WTC11 (cell line): ENCODE data around the gene DMAC1. TPM values are rescaled to one million over a fixed set of nuclear protein-coding genes. Genes with fewer than 3 reads are reported as not detected.

Experiments
- ATAC-seq: fragments of 200-7000 bp; cut with Tn5 transposase; 2 replicates; pipeline ENCODE4 v1.10.0; 2021; ENCODE audit warnings: mild to moderate bottlenecking, moderate library complexity
- CTCF ChIA-PET: fragments of 300-600 bp; sonication (Branson Sonifier 250); formaldehyde crosslinking; loops from one replicate; lab custom pipeline; 2021; ENCODE audit warnings: antibody characterized with exemption; lab: Charles Lee
- POLR2A ChIA-PET: fragments of 350-600 bp; sonication (Branson Sonifier 250); formaldehyde crosslinking; loops from one replicate; lab custom pipeline; 2021; ENCODE audit warnings: antibody characterized with exemption; lab: Charles Lee
- DNase-seq: peaks from one replicate; pipeline ENCODE4 v3.0.0; 2021; ENCODE audit warnings: low spot score
- H3K27ac Mint-ChIP-seq: 2 replicates; pipeline ENCODE4 v1.8.0; 2021; ENCODE audit warnings: mixed read lengths
- H3K27me3 Mint-ChIP-seq: 2 replicates; pipeline ENCODE4 v1.8.0; 2021; ENCODE audit warnings: low read depth, mild to moderate bottlenecking, moderate library complexity, mixed read lengths
- H3K36me3 Mint-ChIP-seq: 2 replicates; pipeline ENCODE4 v1.8.0; 2021; ENCODE audit warnings: mixed read lengths
- H3K4me1 Mint-ChIP-seq: 2 replicates; pipeline ENCODE4 v1.8.0; 2022; ENCODE audit warnings: mixed read lengths
- H3K4me3 Mint-ChIP-seq: 2 replicates; pipeline ENCODE4 v1.8.0; 2021; ENCODE audit warnings: mild to moderate bottlenecking, moderate library complexity, mixed read lengths
- H3K9me3 Mint-ChIP-seq: 2 replicates; pipeline ENCODE4 v1.8.0; 2021; ENCODE audit warnings: mixed read lengths
- AR ChIP-seq: fragments of 250-450 bp; sonication (Bioruptor Pico); IDR thresholded peaks from 2 replicates; pipeline ENCODE4 v1.9.0; 2021; ENCODE audit warnings: mild to moderate bottlenecking
- ARID4B ChIP-seq: sonication (generic); formaldehyde crosslinking; IDR thresholded peaks from 2 replicates; pipeline ENCODE4 v1.8.0; 2023; ENCODE audit warnings: missing genetic modification reagents, mild to moderate bottlenecking, borderline replicate concordance
- ATF1 ChIP-seq: sonication (generic); formaldehyde crosslinking; IDR thresholded peaks from 2 replicates; pipeline ENCODE4 v1.8.1; 2023; ENCODE audit warnings: mild to moderate bottlenecking, moderate library complexity, missing genetic modification reagents
- ATF2 ChIP-seq: sonication (generic); formaldehyde crosslinking; IDR thresholded peaks from 2 replicates; pipeline ENCODE4 v1.8.1; 2022; ENCODE audit warnings: low read depth, missing genetic modification reagents, borderline replicate concordance
- ATF3 ChIP-seq: sonication (generic); formaldehyde crosslinking; conservative IDR thresholded peaks from 2 replicates; pipeline ENCODE4 v1.8.1; 2022; ENCODE audit warnings: mild to moderate bottlenecking, missing genetic modification reagents
- ETV6 ChIP-seq: sonication (generic); formaldehyde crosslinking; IDR thresholded peaks from 2 replicates; pipeline ENCODE4 v1.8.1; 2022; ENCODE audit warnings: mild to moderate bottlenecking, missing genetic modification reagents
- FOXP1 ChIP-seq: sonication (generic); formaldehyde crosslinking; IDR thresholded peaks from 2 replicates; pipeline ENCODE4 v1.8.0; 2022; ENCODE audit warnings: missing genetic modification reagents, mild to moderate bottlenecking, moderate library complexity, borderline replicate concordance
- MYBL2 ChIP-seq: sonication (generic); formaldehyde crosslinking; IDR thresholded peaks from 2 replicates; pipeline ENCODE4 v1.8.1; 2023; ENCODE audit warnings: mild to moderate bottlenecking, moderate library complexity, missing genetic modification reagents
- NFE2L1 ChIP-seq: sonication (generic); formaldehyde crosslinking; IDR thresholded peaks from 2 replicates; pipeline ENCODE4 v1.8.1; 2023; ENCODE audit warnings: missing genetic modification reagents
- NFYB ChIP-seq: sonication (generic); formaldehyde crosslinking; conservative IDR thresholded peaks from 2 replicates; pipeline ENCODE4 v1.8.0; 2022; ENCODE audit warnings: low read depth, missing genetic modification reagents
- NR1H2 ChIP-seq: sonication (generic); formaldehyde crosslinking; IDR thresholded peaks from 2 replicates; pipeline ENCODE4 v1.9.0; 2021; ENCODE audit warnings: mild to moderate bottlenecking, moderate library complexity, missing genetic modification reagents
- RORB ChIP-seq: fragments of 250-450 bp; sonication (Bioruptor Pico); IDR thresholded peaks from 2 replicates; pipeline ENCODE4 v1.9.0; 2021; ENCODE audit warnings: mild to moderate bottlenecking
- ZNF219 ChIP-seq: sonication (generic); formaldehyde crosslinking; IDR thresholded peaks from 2 replicates; pipeline ENCODE4 v1.8.0; 2023; ENCODE audit warnings: missing genetic modification reagents, mild to moderate bottlenecking, borderline replicate concordance
- ZNF396 ChIP-seq: fragments of 250-450 bp; sonication (Bioruptor Pico); IDR thresholded peaks from 2 replicates; pipeline ENCODE4 v1.8.0; 2021; ENCODE audit warnings: mild to moderate bottlenecking, moderate library complexity, borderline replicate concordance
- total RNA-seq: library from RNA; stranded (reverse); gene quantifications from 3 replicates; pipeline ENCODE4 v1.2.3, GENCODE V29; 2021
- TF ChIP-seq, protein P1 (sequence below): sonication (generic); formaldehyde crosslinking; IDR thresholded peaks from 2 replicates; pipeline ENCODE4 v1.8.0; 2023; ENCODE audit warnings: mild to moderate bottlenecking, missing genetic modification reagents

Gene DMAC1
- total RNA-seq, 1 experiment from 2014 or later: 71.2 TPM

- TF ChIP-seq ARID4B (CRISPR knock-in tag) (no peak), ATF2 (CRISPR knock-in tag) (no peak), NFE2L1 (CRISPR knock-in tag) (no peak), ETV6 (CRISPR knock-in tag) (no peak), NR1H2 (CRISPR knock-in tag) (no peak), AR (CRISPR knock-in tag) (no peak), ZNF396 (CRISPR knock-in tag) (no peak), RORB (no peak)
Measured at GRCh38 chr9:7788772-7789171, 10.8 kb downstream of the DMAC1 start (continued).

- no peak for DNase-seq
- H3K27me3 Mint-ChIP-seq: no peaks in the 10 kb centered on the region
- H3K4me3 Mint-ChIP-seq: no peak overlapping the region
- ChIA-PET CTCF (no interaction called here), POLR2A (no interaction called here)
- no peaks in the 10 kb centered on the region for H3K9me3 Mint-ChIP-seq
- peaks cover 6% of the 10 kb centered on the region for H3K4me1 Mint-ChIP-seq
- no peak for ATAC-seq
- no peaks in the 10 kb centered on the region for H3K36me3 Mint-ChIP-seq
- no peak overlapping the region; the same call in 1 of the 2 replicates for H3K27ac Mint-ChIP-seq
- TF ChIP-seq FOXP1 (CRISPR knock-in tag) (no peak), ATF1 (CRISPR knock-in tag) (no peak), MYBL2 (CRISPR knock-in tag) (no peak), NFYB (CRISPR knock-in tag) (no peak), ATF3 (CRISPR knock-in tag) (no peak), ZNF219 (no peak), NFE2L1 (CRISPR knock-in tag) (no peak)
- TF ChIP-seq, protein P1, sequence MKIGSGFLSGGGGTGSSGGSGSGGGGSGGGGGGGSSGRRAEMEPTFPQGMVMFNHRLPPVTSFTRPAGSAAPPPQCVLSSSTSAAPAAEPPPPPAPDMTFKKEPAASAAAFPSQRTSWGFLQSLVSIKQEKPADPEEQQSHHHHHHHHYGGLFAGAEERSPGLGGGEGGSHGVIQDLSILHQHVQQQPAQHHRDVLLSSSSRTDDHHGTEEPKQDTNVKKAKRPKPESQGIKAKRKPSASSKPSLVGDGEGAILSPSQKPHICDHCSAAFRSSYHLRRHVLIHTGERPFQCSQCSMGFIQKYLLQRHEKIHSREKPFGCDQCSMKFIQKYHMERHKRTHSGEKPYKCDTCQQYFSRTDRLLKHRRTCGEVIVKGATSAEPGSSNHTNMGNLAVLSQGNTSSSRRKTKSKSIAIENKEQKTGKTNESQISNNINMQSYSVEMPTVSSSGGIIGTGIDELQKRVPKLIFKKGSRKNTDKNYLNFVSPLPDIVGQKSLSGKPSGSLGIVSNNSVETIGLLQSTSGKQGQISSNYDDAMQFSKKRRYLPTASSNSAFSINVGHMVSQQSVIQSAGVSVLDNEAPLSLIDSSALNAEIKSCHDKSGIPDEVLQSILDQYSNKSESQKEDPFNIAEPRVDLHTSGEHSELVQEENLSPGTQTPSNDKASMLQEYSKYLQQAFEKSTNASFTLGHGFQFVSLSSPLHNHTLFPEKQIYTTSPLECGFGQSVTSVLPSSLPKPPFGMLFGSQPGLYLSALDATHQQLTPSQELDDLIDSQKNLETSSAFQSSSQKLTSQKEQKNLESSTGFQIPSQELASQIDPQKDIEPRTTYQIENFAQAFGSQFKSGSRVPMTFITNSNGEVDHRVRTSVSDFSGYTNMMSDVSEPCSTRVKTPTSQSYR (CRISPR knock-in tag): no peak
- TF ChIP-seq, all 79 proteins: peak for 0
Measured at GRCh38 chr9:7785813-7786212, 13.8 kb downstream of the DMAC1 start.
